HuH-7.5 (cell line): ENCODE measurements around the gene GRIK2.

Experiments
- DNase-seq: peaks from one replicate; pipeline ENCODE4 v3.0.0; 2011; ENCODE audit warnings: low spot score

Gene GRIK2

DNA sequence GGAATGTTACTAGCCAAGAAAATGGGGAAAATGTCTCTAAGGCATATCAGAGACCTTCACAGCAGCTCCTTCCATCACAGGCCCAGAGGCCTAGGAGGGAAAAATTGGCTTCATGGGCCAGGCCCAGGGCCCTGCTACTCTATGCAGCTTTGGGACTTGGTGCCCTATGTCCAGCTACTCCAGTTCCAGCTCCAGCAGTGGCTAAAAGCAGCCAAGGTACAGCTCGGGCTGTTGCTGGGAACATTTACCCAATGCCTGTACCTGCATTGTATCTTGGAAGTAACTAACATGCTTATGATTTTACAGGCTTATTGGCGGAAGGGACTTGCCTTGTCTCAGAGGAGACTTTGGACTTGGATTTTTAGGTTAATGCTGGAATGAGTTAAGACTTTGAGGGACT is 390.6 kb downstream of the GRIK2 start:
- no peak for DNase-seq

DNA sequence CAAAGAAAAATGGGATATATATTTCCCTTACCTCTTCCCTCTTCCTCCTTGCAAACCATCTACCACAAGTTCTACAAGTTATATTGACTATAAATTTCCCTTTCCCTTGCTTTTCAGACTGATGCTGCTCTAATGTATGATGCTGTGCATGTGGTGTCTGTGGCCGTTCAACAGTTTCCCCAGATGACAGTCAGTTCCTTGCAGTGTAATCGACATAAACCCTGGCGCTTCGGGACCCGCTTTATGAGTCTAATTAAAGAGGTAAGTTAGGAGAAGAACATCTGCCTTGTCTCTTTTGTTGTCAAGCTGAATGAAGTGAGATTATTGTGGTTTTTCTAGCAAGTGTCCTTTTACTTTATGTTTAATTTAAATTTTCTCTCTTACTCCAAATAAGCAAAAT is 406.0 kb downstream of the GRIK2 start:
- no peak for DNase-seq

DNA sequence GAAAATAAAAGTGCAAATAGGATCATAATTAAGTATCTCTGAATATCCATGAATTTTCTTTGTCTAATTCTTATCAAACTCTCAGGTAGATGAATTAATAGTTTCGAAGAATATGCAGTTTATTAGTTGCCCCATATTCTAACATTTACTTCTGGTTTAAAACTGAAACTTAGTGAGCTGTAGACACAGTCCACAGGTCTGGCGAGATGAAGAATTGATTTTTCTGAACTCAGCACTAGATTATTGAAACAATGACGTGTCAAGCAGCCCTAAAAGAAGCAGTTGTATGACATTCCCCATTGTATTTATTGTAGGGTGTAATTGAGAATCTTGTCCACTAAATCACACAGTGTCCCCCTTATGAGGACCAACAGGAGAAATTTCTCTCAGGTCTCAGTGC is 407.1 kb downstream of the GRIK2 start:
- no peak for DNase-seq

DNA sequence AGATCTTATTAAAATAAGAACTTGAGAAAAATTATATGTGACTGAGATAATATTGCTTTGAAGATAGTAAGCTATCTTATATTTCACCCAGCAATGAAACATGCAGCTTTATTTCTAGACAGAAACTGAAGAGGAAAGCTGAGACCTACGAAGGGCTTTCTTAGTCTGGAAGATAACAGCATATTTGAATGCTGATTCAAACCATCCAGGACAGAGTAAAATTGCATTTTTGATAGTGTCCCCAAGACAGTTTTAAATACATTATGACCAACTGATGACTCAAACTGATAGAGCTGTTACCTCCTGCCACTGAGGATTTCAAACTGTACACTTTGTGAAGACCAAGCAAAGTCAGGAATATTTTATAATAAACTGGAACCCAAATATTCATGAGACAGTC is 409.6 kb downstream of the GRIK2 start:
- no peak for DNase-seq

DNA sequence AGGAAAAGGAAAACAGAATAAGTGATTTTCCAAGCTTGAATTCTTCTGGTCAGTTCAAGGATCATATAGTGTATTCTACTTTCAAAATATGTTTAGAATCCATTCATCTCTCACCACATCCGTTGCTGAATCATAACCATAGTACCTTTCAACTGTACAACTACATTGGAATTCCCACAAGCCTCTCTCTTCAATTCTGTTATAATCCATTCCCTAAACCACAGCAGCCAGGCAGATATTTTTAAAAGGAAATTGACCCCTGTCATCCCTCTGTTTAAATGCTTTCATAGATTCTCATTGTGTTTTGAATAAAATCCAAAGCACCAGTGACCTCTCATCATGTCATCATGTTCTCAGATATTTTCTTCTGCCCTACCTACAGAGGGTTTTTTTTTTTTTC is 412.7 kb downstream of the GRIK2 start:
- no peak for DNase-seq

DNA sequence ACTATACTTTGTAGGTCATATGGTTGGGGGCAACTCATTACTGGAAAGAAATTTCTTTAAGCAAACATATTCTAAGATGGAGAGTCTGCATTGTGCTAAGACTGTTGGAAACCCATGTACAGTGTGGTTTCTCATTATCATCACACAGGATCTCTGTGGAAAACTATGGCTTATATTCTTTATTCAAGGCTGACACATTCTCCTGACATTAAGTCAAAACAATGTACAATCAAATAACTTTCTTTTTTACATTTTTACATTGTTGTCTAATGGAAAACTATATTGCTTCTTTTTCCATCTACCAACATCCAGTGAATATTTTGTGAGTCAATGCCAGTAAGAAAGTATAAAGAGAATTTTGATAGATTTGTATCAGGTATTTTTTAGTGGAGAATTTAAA is 417.6 kb downstream of the GRIK2 start:
- no peak for DNase-seq

DNA sequence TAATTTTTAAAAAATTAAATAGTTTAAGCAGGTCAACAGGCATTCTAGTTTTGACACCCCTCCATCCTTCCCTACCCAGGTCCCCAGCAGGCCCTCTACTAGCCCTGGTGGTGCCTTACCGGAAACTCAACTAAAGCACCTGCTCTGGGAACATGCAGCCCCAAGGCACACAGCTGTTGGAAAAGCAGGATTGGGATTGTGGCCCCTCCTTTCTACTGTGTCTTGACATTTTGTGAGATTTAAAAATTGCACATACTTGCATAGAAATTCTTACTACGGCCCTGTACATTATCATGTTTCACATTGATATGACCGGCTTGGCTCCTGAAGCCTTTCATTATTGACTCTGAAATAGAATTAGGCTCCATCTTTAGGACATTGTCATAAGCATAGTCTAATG is 423.2 kb downstream of the GRIK2 start:
- DNase-seq, result no peak

DNA sequence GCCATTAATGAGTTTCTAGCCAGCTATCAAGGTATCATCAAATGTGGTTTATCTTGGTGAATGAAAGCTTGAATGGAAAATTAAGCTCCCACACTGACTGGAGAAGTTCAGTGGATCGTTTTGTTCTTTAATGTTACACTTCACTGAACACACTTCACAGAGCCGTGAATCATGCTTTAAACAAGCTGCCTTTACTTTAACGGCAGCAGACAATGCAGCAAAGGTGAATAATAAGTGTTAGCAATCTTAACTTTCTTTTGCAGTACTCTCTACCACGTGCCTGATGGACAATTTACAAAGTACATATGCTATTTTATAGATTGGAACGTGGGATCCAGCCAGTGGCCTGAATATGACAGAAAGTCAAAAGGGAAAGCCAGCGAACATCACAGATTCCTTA is 424.5 kb downstream of the GRIK2 start:
- no peak for DNase-seq

DNA sequence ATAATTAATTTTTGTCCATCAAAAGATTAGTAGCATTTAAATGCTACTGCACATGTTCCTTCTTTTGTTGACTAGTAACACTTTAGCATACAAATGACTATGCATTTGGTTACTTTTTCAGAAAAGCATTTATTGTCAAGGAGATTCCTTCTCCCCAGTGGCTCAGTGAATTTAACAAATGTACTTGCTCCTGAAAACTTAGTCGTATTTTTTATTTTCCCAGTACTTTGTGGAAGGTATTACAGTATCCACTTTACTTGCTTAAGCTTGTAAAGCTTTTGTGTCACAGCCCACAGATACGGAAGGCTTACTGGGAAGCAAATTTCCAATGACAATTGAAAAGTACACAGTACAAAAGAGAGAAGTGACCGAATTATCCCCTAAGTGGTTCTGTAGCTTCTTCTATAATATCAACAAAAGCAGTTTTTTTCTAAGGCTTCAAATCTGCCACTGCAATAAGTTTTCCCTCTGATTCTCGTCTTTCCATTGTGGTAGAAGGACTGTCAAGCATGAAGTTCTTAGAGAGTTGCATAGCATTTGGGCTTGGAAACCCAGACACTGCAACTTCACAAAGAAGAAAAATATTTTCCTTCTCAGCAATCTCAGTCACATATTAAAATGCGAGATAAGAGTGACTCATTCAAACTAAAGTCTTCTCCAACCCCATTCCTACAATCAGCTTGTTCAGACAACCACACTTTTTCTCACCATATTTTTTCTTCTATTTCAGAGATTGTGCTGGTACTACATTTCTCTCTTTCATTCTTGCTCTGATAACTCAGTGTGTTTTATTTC is 431.2 kb downstream of the GRIK2 start:
- no peak for DNase-seq

DNA sequence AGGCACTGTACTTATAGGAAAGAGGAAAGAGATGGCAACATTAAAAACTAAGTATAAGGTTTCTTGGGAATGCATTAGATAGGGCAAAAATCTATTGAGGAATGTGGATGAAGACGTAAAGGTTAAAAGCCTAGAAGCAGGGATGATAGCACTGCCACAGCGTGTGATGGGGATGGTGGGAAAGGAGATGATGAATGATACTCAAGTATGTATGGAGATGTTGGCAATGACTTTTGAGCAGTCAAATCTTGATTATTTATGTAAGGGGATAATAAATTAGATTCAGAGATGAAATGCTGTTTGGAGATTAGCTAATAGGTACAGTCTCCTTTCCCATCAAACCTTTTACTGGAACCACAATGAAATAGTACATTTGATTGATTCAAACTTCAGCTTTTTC is 432.8 kb downstream of the GRIK2 start:
- no peak for DNase-seq

DNA sequence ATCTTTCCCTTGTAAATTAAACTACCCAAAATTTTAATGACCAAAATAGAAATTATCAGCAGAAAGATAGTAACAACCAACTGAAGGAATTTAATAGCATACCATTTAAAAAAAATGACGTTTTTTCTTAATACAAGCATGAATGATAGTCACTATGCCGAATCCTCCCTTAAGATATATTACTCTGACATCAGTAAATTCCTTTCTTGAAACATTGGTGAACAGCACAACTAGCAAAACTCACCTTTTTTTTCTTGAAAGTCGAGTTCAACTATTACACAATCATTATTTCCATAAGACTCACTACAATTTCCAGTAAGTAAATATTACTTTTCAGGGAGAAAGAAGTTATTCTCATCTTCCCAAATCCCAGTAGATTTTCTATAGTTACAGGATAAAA is 433.2 kb downstream of the GRIK2 start:
- DNase-seq, result no peak

DNA sequence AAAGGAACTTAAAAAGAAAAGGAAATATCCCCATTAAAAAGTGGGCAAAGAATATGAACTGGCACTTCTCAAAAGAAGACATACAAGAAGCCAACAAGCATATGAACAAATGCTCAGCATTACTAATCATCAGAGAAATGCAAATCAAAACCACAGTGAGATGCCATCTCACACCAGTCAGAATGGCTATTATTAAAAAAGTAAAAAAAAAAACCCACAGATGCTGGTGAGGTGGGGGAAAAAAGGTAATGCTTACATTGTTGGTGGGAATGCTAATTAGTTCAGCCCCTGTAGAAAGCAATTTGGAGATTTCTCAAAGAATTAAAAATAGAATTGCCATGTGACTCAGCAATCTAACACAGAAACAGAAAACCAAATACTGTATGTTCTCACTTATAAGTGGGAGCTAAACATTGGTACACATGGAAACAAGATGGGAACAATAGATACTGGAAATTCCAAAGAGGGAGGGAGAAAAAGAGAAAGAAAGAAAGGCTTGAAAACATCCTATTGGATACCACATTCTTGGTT is 437.1 kb downstream of the GRIK2 start:
- no peak for DNase-seq

DNA sequence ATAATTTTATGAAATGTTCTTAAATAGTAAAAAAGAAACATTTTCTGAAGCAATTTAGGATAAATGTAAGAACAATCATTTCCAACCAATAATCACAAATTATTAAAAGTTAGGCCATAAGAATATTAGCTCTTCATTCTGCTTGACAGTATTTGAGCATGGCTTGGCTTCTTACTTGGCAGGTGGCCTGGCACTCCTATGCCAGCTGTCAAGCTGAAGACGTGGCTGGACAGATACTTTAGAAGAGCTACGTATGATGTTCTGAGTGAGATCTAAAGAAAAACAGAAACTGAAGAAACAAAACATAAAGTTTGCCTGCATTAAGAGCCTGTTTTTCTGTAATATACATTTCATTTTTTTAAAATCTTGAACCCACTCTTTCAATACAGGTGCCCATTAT is 438.9 kb downstream of the GRIK2 start:
- no peak for DNase-seq

DNA sequence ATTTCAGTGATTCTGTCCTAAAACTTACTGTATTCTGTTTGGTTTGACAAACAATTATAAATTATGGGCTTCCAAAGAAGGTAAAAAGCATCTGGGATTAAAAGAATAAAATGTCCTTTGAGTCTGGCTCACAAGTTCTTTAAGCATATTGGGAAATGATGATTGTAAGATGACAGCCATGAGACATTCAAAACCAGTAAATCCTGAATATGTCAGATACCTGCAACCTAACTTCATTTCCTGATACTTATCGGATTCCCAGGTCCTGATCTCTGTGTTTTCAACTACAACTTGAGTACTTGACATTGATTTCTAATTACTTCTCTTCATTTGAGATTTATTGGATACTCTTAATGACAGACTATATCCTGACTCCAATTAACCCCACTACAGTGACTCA is 446.6 kb downstream of the GRIK2 start:
- no peak for DNase-seq

DNA sequence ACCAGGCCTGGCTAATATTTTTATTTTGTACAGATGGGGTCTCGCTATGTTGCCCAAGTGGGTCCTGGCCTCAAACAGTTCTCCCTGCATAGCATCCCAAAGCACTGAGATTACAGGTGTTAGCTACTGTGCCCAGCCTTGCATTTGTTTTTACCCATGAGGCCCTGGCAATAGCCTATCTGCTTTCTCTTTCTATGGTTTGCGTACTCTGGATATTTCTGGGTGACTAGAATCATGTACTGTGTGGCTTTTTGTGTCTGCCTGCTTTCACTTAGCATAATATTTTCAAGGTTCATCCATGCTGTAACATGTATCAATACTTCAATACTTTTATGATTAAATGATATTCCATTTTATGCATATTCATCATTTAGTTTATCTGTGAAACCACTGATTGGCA is 451.7 kb downstream of the GRIK2 start:
- no peak for DNase-seq

DNA sequence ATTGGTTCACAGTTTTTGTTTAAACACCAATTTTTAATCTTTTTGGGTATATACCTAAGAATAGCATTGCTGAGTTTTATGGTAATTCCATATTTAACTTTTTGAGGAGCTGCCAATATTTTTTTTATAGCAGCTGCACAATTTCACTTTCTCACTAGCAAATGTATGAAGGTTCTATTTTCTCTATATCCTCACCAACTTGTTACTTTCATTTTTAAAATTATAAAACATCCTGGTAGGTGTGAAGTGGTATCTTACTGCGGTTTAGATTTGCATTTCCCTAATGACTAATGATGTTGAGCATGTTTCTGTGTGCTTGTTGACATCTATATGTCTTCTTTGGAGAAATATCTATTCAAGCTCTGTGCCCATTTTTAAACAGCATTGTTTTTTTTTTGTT is 452.1 kb downstream of the GRIK2 start:
- DNase-seq, result no peak

DNA sequence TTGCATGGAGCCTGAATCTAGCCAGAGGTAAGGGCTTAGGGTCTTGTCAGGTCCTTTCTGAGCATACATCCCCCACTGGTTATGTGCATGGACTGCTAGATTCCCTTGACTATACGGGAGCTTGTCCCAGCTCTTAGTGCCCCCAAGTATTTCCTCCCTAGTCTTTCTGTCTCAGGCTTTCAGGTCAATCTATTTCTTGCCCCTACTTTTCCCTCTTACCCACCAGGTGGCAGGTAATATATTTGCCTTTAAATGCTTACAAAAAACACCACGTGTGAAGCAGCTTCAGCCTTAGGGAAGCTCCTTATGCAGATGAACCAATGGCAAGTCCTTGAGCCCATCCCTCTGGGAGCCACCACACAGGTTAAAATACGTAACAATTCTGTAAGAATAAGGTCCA is 454.2 kb downstream of the GRIK2 start:
- DNase-seq, result no peak

DNA sequence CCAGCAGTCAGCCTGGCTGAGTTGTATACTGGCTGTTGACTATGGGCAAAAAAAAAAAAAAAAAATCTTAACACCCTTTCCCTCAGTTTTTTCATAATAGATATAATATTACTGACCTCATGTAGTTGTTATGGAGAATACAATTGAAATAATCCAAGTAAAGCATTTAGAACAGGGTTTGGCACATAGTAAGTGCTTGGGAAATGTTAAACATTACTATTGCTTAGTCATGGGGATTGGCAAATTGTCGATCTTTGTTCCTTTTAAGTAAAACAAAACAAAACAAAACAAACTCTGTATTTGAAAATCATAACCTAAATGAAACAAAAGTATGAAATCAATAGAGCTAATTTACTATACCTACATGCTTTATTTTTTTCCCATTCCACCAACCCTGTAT is 458.4 kb downstream of the GRIK2 start:
- DNase-seq, result no peak

DNA sequence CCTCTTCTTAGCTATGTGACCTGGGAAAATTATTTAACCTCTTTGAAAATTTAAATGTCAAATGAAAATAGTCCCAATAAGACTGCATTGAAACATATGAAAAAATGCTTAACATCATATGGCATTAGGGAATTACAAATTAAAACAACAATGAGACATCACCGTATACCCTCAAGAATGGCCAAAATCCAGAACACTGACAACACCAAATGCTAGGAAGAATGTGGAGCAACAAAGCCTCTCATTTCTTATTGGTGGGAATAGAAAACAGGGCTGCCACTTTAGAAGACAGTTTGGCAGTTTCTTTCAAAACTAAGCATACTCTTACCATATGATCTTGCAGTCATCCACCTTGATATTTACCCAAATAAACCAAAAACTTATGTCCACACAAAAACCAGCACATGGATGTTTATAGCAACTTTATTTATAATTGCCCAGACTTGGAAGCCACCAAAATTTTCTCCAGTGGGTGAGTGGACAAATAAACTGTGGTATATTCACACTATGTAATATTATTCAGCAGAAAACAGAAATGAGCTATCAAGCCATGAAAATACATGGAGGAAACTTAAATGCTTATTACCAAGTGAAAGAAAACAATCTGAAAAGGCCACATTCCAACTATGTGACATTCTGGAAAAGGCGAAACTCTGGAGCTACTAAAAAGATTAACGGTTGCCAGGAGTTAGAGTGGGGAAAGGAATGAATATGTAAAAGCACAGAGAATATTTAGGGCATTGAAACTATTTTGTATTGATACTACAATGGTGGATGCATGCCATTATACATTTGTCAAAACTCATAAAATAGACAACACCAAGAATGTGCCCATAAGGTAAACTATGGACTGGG is 459.9 kb downstream of the GRIK2 start:
- DNase-seq, result no peak

DNA sequence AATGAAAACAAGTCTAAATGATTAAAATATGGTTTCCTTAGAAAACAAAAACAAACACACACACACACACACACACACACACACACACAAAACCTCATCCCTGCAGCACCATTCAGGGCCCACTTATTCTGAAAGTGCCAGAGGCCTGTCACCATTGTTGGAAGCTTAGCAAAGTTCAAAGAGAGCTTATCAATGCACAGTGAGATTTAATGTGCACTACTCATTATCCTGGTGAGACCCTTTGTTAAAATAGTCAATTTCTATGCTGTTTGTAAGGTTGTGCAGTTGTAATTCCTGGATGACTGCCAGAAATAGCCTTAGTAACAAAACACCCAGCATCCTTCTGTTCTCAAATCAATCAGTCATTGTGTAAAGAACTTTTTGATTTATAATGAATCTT is 482.9 kb downstream of the GRIK2 start:
- no peak for DNase-seq

DNA sequence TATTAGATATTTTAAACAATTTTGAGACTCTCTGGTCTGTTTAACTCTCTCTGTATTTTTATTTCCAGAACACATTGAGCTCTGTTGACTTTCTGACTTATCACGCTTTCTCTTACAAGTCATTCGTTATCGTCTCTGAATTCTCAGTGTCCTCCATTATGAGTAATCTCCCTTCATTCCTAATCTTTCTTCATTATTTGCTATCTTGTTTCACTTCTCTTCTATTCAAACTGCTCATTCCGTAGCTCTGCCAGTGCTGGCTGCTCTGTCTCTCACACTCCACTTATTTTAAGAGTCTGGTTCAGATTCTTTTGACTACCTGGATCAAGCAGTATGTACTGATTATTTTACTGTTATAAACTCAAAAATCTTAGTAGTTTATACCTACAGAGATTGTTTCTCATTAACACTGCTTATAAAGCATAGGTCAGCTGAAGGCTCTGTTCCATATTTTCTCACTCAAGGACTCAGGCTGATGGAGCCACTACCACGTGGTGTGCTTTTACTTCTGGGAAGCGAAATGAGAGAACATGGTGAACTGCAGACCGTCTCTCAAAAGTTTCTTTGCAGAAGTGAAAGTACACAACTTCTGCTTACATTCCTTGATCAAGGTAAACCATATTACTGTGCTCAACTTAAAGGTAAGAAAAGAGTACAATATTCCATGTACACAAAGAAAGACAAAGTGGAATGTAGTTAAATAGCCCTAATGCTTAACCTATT is 485.2 kb downstream of the GRIK2 start:
- DNase-seq, result no peak

DNA sequence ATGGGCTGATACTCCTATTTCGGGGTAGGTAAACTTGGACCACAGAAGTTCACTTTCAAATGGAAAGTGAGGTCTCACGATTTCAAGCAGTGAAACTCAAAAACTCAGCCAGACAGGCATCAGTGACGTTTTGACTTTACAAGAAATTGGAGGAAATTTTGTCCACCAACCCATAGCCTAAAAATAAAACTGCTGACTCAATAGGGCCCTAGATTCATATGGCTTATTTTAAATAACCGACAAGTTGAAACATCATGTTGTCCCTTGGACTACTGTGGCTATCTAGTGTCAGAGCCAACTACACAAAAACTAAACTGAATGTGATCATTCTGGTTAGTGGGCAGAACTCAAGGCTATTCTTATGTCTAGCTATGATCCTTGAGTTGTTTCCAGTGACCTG is 486.3 kb downstream of the GRIK2 start:
- DNase-seq, result no peak

DNA sequence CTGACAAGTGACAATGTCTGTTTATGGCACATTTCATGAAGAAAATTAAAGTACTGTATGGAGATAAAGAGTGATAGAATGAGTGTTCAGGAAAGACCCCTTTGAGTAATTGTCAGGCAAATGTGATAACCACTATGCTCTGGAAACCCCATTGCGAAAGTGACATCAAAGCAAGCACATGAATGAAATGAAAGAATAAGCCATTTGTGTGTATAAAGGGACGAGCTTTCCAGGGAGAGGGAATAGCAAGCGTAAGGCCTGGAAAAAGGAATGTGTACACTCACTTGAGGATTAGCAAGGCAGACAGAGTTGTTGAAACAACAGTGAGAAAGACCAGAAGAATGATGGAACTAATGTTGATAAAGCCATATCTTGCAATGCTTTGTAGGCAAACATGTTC is 490.0 kb downstream of the GRIK2 start:
- no peak for DNase-seq
